H1 (cell line): ENCODE results near the gene TSC22D4. TPM values are rescaled to one million over a fixed set of nuclear protein-coding genes. Genes with fewer than 3 reads are reported as not detected.

Experiments
- EGR1 ChIP-seq: IDR thresholded peaks from 2 replicates; pipeline ENCODE4 v1.6.1; 2011; ENCODE audit warnings: low read depth, low read length, borderline replicate concordance
- KDM1A ChIP-seq: fragments of 200-600, 300-600 bp; sonication (generic); IDR thresholded peaks from 2 replicates; pipeline ENCODE4 v1.7.1; 2016; ENCODE audit warnings: mild to moderate bottlenecking, low read length, borderline replicate concordance
- RBBP5 ChIP-seq: IDR thresholded peaks from 2 replicates; pipeline ENCODE4 v1.7.1; 2012; ENCODE audit warnings: low read depth, mild to moderate bottlenecking, inconsistent platforms, low read length, moderate library complexity, borderline replicate concordance
- SAP30 ChIP-seq: fragments of 300-600 bp; sonication (generic); IDR thresholded peaks from 2 replicates; pipeline ENCODE4 v1.7.1; 2012; ENCODE audit warnings: low read length, moderate library complexity, mild to moderate bottlenecking, inconsistent platforms; ENCODE audit not compliant: insufficient read depth, insufficient replicate concordance
- SIN3A ChIP-seq, 2 experiments: IDR thresholded peaks in 1 of 2; conservative IDR thresholded peaks in 1 of 2; 2 replicates each; pipeline ENCODE4 v1.6.1; 2011 to 2012; ENCODE audit warnings: low read length in 2 of 2, improper control_type of control experiment in 1 of 2, low read depth in 1 of 2, mild to moderate bottlenecking in 1 of 2
- SIX5 ChIP-seq: IDR thresholded peaks from 2 replicates; pipeline ENCODE4 v1.6.1; 2011; ENCODE audit warnings: mild to moderate bottlenecking, low read depth, low read length
- TEAD4 ChIP-seq: IDR thresholded peaks from 2 replicates; pipeline ENCODE4 v1.6.1; 2012; ENCODE audit warnings: low read depth, low read length, inconsistent platforms, mixed read lengths
- USF2 ChIP-seq: IDR thresholded peaks from 2 replicates; pipeline ENCODE4 v1.6.1; 2011; ENCODE audit warnings: low read length, improper control_type of control experiment
- polyA plus RNA-seq, 7 experiments: library from polyadenylated mRNA; depleted of rRNA in 3 of 7; stranded (reverse) in 5 of 7; unstranded in 2 of 7; fragments of >200 nt in 5 of 7; fragments of 200-250 nt in 2 of 7; gene quantifications; 1 replicate in 5 of 7; 2 replicates in 1 of 7; 4 replicates in 1 of 7; pipeline versions ENCODE4 v1.2.1 to v1.2.3, GENCODE V29; 2011 to 2013; ENCODE audit warnings: missing spikeins in 2 of 7, mixed read lengths in 2 of 7
- total RNA-seq: library from RNA; stranded (reverse); fragmentation: NEBNext Ultra II Directional; extraction: Animal tissue kit (Norgen Biotek cat#: 25700); gene quantifications from 2 replicates; pipeline ENCODE4 v1.2.1, GENCODE V29; 2021
- TF ChIP-seq, protein P1 (sequence below): fragments of 300-600 bp; sonication (generic); IDR thresholded peaks from 2 replicates; pipeline ENCODE4 v1.7.1; 2012; ENCODE audit warnings: low read length, moderate library complexity, mild to moderate bottlenecking, inconsistent platforms; ENCODE audit not compliant: insufficient replicate concordance
- TF ChIP-seq, protein P2 (sequence below): IDR thresholded peaks from 2 replicates; pipeline ENCODE4 v1.6.1; 2012; ENCODE audit warnings: inconsistent platforms

TSC22D4 gene
- total and polyA plus RNA-seq, 2 of the 8 experiments (the other 6 are each of a cell fraction or from before 2014, with no cell fraction given) = 13.2 to 20.3 TPM

DNA sequence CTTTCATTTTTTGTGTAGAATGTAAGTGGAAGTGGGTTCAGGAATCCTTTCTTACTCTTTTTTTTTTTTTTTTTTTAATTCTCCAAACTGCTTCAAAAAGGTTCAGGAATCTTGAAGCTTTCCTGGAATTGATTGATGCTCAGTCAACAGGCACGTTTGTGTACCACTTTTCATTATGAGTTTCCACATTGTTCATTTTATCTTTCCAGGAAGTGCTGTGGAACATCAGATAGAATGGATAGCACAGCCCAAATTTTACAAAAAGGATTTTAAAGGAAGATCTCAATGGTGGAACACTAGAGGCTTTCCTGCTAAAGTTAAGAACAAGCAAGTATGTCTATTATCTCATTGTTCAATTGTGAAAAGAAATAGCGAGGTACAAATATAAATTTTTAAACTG lies 40.8 kb downstream of the TSC22D4 start (continued):
- TF ChIP-seq, protein P1, sequence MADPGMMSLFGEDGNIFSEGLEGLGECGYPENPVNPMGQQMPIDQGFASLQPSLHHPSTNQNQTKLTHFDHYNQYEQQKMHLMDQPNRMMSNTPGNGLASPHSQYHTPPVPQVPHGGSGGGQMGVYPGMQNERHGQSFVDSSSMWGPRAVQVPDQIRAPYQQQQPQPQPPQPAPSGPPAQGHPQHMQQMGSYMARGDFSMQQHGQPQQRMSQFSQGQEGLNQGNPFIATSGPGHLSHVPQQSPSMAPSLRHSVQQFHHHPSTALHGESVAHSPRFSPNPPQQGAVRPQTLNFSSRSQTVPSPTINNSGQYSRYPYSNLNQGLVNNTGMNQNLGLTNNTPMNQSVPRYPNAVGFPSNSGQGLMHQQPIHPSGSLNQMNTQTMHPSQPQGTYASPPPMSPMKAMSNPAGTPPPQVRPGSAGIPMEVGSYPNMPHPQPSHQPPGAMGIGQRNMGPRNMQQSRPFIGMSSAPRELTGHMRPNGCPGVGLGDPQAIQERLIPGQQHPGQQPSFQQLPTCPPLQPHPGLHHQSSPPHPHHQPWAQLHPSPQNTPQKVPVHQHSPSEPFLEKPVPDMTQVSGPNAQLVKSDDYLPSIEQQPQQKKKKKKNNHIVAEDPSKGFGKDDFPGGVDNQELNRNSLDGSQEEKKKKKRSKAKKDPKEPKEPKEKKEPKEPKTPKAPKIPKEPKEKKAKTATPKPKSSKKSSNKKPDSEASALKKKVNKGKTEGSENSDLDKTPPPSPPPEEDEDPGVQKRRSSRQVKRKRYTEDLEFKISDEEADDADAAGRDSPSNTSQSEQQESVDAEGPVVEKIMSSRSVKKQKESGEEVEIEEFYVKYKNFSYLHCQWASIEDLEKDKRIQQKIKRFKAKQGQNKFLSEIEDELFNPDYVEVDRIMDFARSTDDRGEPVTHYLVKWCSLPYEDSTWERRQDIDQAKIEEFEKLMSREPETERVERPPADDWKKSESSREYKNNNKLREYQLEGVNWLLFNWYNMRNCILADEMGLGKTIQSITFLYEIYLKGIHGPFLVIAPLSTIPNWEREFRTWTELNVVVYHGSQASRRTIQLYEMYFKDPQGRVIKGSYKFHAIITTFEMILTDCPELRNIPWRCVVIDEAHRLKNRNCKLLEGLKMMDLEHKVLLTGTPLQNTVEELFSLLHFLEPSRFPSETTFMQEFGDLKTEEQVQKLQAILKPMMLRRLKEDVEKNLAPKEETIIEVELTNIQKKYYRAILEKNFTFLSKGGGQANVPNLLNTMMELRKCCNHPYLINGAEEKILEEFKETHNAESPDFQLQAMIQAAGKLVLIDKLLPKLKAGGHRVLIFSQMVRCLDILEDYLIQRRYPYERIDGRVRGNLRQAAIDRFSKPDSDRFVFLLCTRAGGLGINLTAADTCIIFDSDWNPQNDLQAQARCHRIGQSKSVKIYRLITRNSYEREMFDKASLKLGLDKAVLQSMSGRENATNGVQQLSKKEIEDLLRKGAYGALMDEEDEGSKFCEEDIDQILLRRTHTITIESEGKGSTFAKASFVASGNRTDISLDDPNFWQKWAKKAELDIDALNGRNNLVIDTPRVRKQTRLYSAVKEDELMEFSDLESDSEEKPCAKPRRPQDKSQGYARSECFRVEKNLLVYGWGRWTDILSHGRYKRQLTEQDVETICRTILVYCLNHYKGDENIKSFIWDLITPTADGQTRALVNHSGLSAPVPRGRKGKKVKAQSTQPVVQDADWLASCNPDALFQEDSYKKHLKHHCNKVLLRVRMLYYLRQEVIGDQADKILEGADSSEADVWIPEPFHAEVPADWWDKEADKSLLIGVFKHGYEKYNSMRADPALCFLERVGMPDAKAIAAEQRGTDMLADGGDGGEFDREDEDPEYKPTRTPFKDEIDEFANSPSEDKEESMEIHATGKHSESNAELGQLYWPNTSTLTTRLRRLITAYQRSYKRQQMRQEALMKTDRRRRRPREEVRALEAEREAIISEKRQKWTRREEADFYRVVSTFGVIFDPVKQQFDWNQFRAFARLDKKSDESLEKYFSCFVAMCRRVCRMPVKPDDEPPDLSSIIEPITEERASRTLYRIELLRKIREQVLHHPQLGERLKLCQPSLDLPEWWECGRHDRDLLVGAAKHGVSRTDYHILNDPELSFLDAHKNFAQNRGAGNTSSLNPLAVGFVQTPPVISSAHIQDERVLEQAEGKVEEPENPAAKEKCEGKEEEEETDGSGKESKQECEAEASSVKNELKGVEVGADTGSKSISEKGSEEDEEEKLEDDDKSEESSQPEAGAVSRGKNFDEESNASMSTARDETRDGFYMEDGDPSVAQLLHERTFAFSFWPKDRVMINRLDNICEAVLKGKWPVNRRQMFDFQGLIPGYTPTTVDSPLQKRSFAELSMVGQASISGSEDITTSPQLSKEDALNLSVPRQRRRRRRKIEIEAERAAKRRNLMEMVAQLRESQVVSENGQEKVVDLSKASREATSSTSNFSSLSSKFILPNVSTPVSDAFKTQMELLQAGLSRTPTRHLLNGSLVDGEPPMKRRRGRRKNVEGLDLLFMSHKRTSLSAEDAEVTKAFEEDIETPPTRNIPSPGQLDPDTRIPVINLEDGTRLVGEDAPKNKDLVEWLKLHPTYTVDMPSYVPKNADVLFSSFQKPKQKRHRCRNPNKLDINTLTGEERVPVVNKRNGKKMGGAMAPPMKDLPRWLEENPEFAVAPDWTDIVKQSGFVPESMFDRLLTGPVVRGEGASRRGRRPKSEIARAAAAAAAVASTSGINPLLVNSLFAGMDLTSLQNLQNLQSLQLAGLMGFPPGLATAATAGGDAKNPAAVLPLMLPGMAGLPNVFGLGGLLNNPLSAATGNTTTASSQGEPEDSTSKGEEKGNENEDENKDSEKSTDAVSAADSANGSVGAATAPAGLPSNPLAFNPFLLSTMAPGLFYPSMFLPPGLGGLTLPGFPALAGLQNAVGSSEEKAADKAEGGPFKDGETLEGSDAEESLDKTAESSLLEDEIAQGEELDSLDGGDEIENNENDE = no peak
- TF ChIP-seq SIX5 (no peak), TEAD4 (no peak), USF2 (no peak), RBBP5 (no peak), SIN3A (conservative IDR thresholded peaks at IDR 0.05 in 1 of 2, IDR thresholded peaks at IDR 0.05 in 1 of 2; ENCODE audit: low read depth in 1 of 2, low read length in 2 of 2) (no peak), KDM1A (no peak), SAP30 (no peak), EGR1 (no peak)
- TF ChIP-seq, protein P2, sequence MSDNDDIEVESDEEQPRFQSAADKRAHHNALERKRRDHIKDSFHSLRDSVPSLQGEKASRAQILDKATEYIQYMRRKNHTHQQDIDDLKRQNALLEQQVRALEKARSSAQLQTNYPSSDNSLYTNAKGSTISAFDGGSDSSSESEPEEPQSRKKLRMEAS = no peak
